Measurements from ENCODE around the gene NINL. TPM values are rescaled to one million over a fixed set of nuclear protein-coding genes. Genes with fewer than 3 reads are reported as not detected.
"Not testable (repeated sequence)": the region's sequence is repeated elsewhere in the genome, so short reads cannot be mapped to it uniquely, and the experiment has no call there.

The NINL gene
- total RNA-seq, 1 experiment from 2014 or later, result 13.6 TPM

- Histone ChIP-seq H3K4me3 (ENCODE audit: low read depth, low read length) (no peak overlapping the region), H3K9me3 (peaks cover 7% of the 10 kb centered on the region; the same call in 1 of the 2 replicates), H3K4me1 (no peaks in the 10 kb centered on the region), H3K36me3 (ENCODE audit: control insufficient read depth, insufficient read depth, low read length) (no peaks in the 10 kb centered on the region), H3K27me3 (replicated peaks; ENCODE audit: control insufficient read depth, insufficient read depth, low read length) (no peaks in the 10 kb centered on the region)
- Mint-ChIP-seq H3K27ac (ENCODE audit: unreplicated experiment) (no peak overlapping the region), H3K4me3 (ENCODE audit: unreplicated experiment) (no peak overlapping the region), H3K9me3 (ENCODE audit: unreplicated experiment) (peaks cover 9% of the 10 kb centered on the region), H3K27me3 (ENCODE audit: insufficient read depth, unreplicated experiment) (no peaks in the 10 kb centered on the region), H3K36me3 (ENCODE audit: insufficient read depth, unreplicated experiment) (no peaks in the 10 kb centered on the region), H3K4me1 (ENCODE audit: low read depth, unreplicated experiment) (no peaks in the 10 kb centered on the region)
- no peak for DNase-seq
- intact Hi-C loops (cut with micrococcal nuclease; ENCODE audit: unreplicated experiment), result no loop called here
- ChIA-PET POLR2A (interaction anchor here (0.6 kb wide), 1 partner anchor 17 kb away, joined by 4 read pairs; no protein-coding TSS in a partner anchor), CTCF (no interaction called here)
- TF ChIP-seq CTCF (IDR thresholded peaks at IDR 0.05; ENCODE audit: insufficient read depth in 1 of 2, low read depth in 1 of 2, low read length in 1 of 2, severe bottlenecking in 1 of 2, unreplicated experiment in 1 of 2), result no peak
- BruUV-seq (replicated peaks), result no TSS peak
Measured at GRCh38 chr20:25563362-25563761, 22.0 kb downstream of the NINL start.

- H3K36me3 ChIP-seq (ENCODE audit: control insufficient read depth, insufficient read depth, low read length); intact Hi-C loops (cut with micrococcal nuclease; ENCODE audit: unreplicated experiment); H3K27me3 ChIP-seq (replicated peaks; ENCODE audit: control insufficient read depth, insufficient read depth, low read length); H3K4me3 Mint-ChIP-seq (ENCODE audit: unreplicated experiment); H3K4me1 ChIP-seq; H3K27me3 Mint-ChIP-seq (ENCODE audit: insufficient read depth, unreplicated experiment); BruUV-seq (replicated peaks); H3K9me3 Mint-ChIP-seq (ENCODE audit: unreplicated experiment); H3K4me3 ChIP-seq (ENCODE audit: low read depth, low read length); H3K9me3 ChIP-seq; H3K4me1 Mint-ChIP-seq (ENCODE audit: low read depth, unreplicated experiment); H3K36me3 Mint-ChIP-seq (ENCODE audit: insufficient read depth, unreplicated experiment); POLR2A ChIA-PET; H3K27ac Mint-ChIP-seq (ENCODE audit: unreplicated experiment); CTCF ChIA-PET: not testable (repeated sequence)
- DNase-seq, result peak in 1 of 2 experiments; percentile 7
Measured at GRCh38 chr20:25561771-25562170, 23.6 kb downstream of the NINL start.

- H3K27me3 ChIP-seq (replicated peaks; ENCODE audit: control insufficient read depth, insufficient read depth, low read length), result no peaks in the 10 kb centered on the region
- H3K36me3 Mint-ChIP-seq (ENCODE audit: insufficient read depth, unreplicated experiment), result peaks cover 9% of the 10 kb centered on the region
- peak overlapping the region; percentile 4 for H3K27ac Mint-ChIP-seq (ENCODE audit: unreplicated experiment)
- no peaks in the 10 kb centered on the region for H3K9me3 ChIP-seq
- H3K4me3 ChIP-seq (ENCODE audit: low read depth, low read length), result no peak overlapping the region
- intact Hi-C loops (cut with micrococcal nuclease; ENCODE audit: unreplicated experiment), result no loop called here
- no TSS peak for BruUV-seq (replicated peaks)
- peaks cover 32% of the 10 kb centered on the region for H3K4me1 Mint-ChIP-seq (ENCODE audit: low read depth, unreplicated experiment)
- H3K36me3 ChIP-seq (ENCODE audit: control insufficient read depth, insufficient read depth, low read length), result no peaks in the 10 kb centered on the region
- ChIA-PET POLR2A (no interaction called here), CTCF (no interaction called here)
- no peak for TF ChIP-seq CTCF (IDR thresholded peaks at IDR 0.05; ENCODE audit: insufficient read depth in 1 of 2, low read depth in 1 of 2, low read length in 1 of 2, severe bottlenecking in 1 of 2, unreplicated experiment in 1 of 2)
- no peaks in the 10 kb centered on the region for H3K27me3 Mint-ChIP-seq (ENCODE audit: insufficient read depth, unreplicated experiment)
- H3K4me1 ChIP-seq, result peaks cover 34% of the 10 kb centered on the region
- H3K9me3 Mint-ChIP-seq (ENCODE audit: unreplicated experiment), result no peaks in the 10 kb centered on the region
- H3K4me3 Mint-ChIP-seq (ENCODE audit: unreplicated experiment), result no peak overlapping the region
- no peak for DNase-seq
Measured at GRCh38 chr20:25553819-25554296, 31.5 kb downstream of the NINL start.

GRCh38 chr20:25552977-25553376 is 32.4 kb downstream of the NINL start:
- Histone ChIP-seq H3K27me3 (replicated peaks; ENCODE audit: control insufficient read depth, insufficient read depth, low read length) (no peaks in the 10 kb centered on the region), H3K4me1 (peaks cover 34% of the 10 kb centered on the region), H3K4me3 (ENCODE audit: low read depth, low read length) (no peak overlapping the region), H3K36me3 (ENCODE audit: control insufficient read depth, insufficient read depth, low read length) (no peaks in the 10 kb centered on the region), H3K9me3 (no peaks in the 10 kb centered on the region)
- POLR2A ChIA-PET, result no interaction called here
- peaks cover 32% of the 10 kb centered on the region for H3K4me1 Mint-ChIP-seq (ENCODE audit: low read depth, unreplicated experiment)
- peaks cover 9% of the 10 kb centered on the region for H3K36me3 Mint-ChIP-seq (ENCODE audit: insufficient read depth, unreplicated experiment)
- TF ChIP-seq CTCF (IDR thresholded peaks at IDR 0.05; ENCODE audit: insufficient read depth in 1 of 2, low read depth in 1 of 2, low read length in 1 of 2, severe bottlenecking in 1 of 2, unreplicated experiment in 1 of 2), result no peak
- no peak overlapping the region for H3K27ac Mint-ChIP-seq (ENCODE audit: unreplicated experiment)
- no peak for DNase-seq
- no peaks in the 10 kb centered on the region for H3K27me3 Mint-ChIP-seq (ENCODE audit: insufficient read depth, unreplicated experiment)
- no peaks in the 10 kb centered on the region for H3K9me3 Mint-ChIP-seq (ENCODE audit: unreplicated experiment)
- CTCF ChIA-PET, result no interaction called here
- intact Hi-C loops (cut with micrococcal nuclease; ENCODE audit: unreplicated experiment), result no loop called here
- no peak overlapping the region for H3K4me3 Mint-ChIP-seq (ENCODE audit: unreplicated experiment)
- no TSS peak for BruUV-seq (replicated peaks)
